Caco-2 (cell line): ENCODE measurements around the gene DNAH8. TPM values are rescaled to one million over a fixed set of nuclear protein-coding genes. Genes with fewer than 3 reads are reported as not detected.

ENCODE experiments used
- BruUV-seq: library from RNA; stranded (reverse); fragments of 400-500 nt; replicated peaks from 2 replicates; lab custom pipeline; 2021; lab: Mats Ljungman, UMichigan
- CTCF ChIA-PET: fragments of 300-600 bp; sonication (Branson Sonifier 250); formaldehyde crosslinking; loops from one replicate; lab custom pipeline; 2022; ENCODE audit warnings: antibody characterized with exemption; lab: Charles Lee
- POLR2A ChIA-PET: fragments of 300-600 bp; sonication (Branson Sonifier 250); formaldehyde crosslinking; loops from one replicate; lab custom pipeline; 2022; ENCODE audit warnings: antibody characterized with exemption; lab: Charles Lee
- DNase-seq, 2 experiments: peaks; one replicate each; pipeline versions ENCODE4 v3.0.0 to v3.0.0-alpha.2; 2020 to 2022
- H3K27me3 ChIP-seq: replicated peaks from 2 replicates; pipeline ENCODE4 v1.6.0; 2011; ENCODE audit warnings: low read length; ENCODE audit not compliant: control insufficient read depth, insufficient read depth
- H3K36me3 ChIP-seq: 2 replicates; pipeline ENCODE4 v1.5.1; 2011; ENCODE audit warnings: low read length; ENCODE audit not compliant: control insufficient read depth, insufficient read depth
- H3K4me1 ChIP-seq: fragments of 250-450 bp; sonication (Bioruptor Pico); 2 replicates; pipeline ENCODE4 v1.5.1; 2020; ENCODE audit warnings: mild to moderate bottlenecking
- H3K4me3 ChIP-seq: 2 replicates; pipeline ENCODE4 v1.5.1; 2011; ENCODE audit warnings: low read depth, mild to moderate bottlenecking, control low read depth, low read length
- H3K9me3 ChIP-seq: fragments of 250-450 bp; sonication (Bioruptor Pico); 2 replicates; pipeline ENCODE4 v1.5.1; 2020; ENCODE audit warnings: mild to moderate bottlenecking, moderate library complexity
- H3K27ac Mint-ChIP-seq: one replicate; pipeline ENCODE4 v1.8.0; 2022; ENCODE audit warnings: mixed read lengths; ENCODE audit not compliant: unreplicated experiment
- H3K27me3 Mint-ChIP-seq: one replicate; pipeline ENCODE4 v1.8.0; 2022; ENCODE audit warnings: mixed read lengths; ENCODE audit not compliant: insufficient read depth, unreplicated experiment
- H3K36me3 Mint-ChIP-seq: one replicate; pipeline ENCODE4 v1.8.0; 2022; ENCODE audit warnings: mild to moderate bottlenecking, mixed read lengths; ENCODE audit not compliant: insufficient read depth, unreplicated experiment
- H3K4me1 Mint-ChIP-seq: one replicate; pipeline ENCODE4 v1.8.0; 2022; ENCODE audit warnings: low read depth, mixed read lengths; ENCODE audit not compliant: unreplicated experiment
- H3K4me3 Mint-ChIP-seq: one replicate; pipeline ENCODE4 v1.8.0; 2022; ENCODE audit warnings: mild to moderate bottlenecking, moderate library complexity, mixed read lengths; ENCODE audit not compliant: unreplicated experiment
- H3K9me3 Mint-ChIP-seq: one replicate; pipeline ENCODE4 v1.8.0; 2022; ENCODE audit warnings: mixed read lengths; ENCODE audit not compliant: unreplicated experiment
- intact Hi-C: fragments of 100-400 bp; cut with micrococcal nuclease; formaldehyde crosslinking; loops from one replicate; pipeline ENCODE4 v1.10.0; 2022; ENCODE audit not compliant: unreplicated experiment
- total RNA-seq: library from RNA; stranded (reverse); gene quantifications from 2 replicates; pipeline ENCODE4 v1.2.3, GENCODE V29; 2022
- TF ChIP-seq, protein P1 (sequence below), 2 experiments: fragments of 200-600 bp in 1 of 2; IDR thresholded peaks; 1 replicate in 1 of 2; 2 replicates in 1 of 2; pipeline versions ENCODE4 v1.5.1 to v1.8.0; 2011 to 2022; ENCODE audit warnings: antibody characterized with exemption in 1 of 2, control low read depth in 1 of 2, inconsistent platforms in 1 of 2, low read depth in 1 of 2, low read length in 1 of 2, mild to moderate bottlenecking in 1 of 2, moderate library complexity in 1 of 2; ENCODE audit not compliant: insufficient read depth in 1 of 2, severe bottlenecking in 1 of 2, unreplicated experiment in 1 of 2

Gene DNAH8
- total RNA-seq, 1 experiment from 2014 or later, result not detected

- ChIA-PET POLR2A (no interaction called here), CTCF (no interaction called here)
- peaks cover 10% of the 10 kb centered on the region for H3K27me3 Mint-ChIP-seq
- H3K27me3 ChIP-seq, result no peaks in the 10 kb centered on the region
- no peaks in the 10 kb centered on the region for H3K4me1 Mint-ChIP-seq
- H3K4me3 ChIP-seq, result no peak overlapping the region
- no peaks in the 10 kb centered on the region for H3K9me3 Mint-ChIP-seq
- TF ChIP-seq, protein P1, sequence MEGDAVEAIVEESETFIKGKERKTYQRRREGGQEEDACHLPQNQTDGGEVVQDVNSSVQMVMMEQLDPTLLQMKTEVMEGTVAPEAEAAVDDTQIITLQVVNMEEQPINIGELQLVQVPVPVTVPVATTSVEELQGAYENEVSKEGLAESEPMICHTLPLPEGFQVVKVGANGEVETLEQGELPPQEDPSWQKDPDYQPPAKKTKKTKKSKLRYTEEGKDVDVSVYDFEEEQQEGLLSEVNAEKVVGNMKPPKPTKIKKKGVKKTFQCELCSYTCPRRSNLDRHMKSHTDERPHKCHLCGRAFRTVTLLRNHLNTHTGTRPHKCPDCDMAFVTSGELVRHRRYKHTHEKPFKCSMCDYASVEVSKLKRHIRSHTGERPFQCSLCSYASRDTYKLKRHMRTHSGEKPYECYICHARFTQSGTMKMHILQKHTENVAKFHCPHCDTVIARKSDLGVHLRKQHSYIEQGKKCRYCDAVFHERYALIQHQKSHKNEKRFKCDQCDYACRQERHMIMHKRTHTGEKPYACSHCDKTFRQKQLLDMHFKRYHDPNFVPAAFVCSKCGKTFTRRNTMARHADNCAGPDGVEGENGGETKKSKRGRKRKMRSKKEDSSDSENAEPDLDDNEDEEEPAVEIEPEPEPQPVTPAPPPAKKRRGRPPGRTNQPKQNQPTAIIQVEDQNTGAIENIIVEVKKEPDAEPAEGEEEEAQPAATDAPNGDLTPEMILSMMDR (IDR thresholded peaks at IDR 0.05; ENCODE audit: insufficient read depth in 1 of 2, low read depth in 1 of 2, low read length in 1 of 2, severe bottlenecking in 1 of 2, unreplicated experiment in 1 of 2), result no peak
- H3K27ac Mint-ChIP-seq, result no peak overlapping the region
- no peak for DNase-seq
- intact Hi-C loops, result loop anchor here (10.0 kb wide), 1 partner anchor 260 kb away; no protein-coding TSS in a partner anchor
- no peaks in the 10 kb centered on the region for H3K4me1 ChIP-seq
- no peaks in the 10 kb centered on the region for H3K36me3 Mint-ChIP-seq
- BruUV-seq, result no TSS peak
- H3K4me3 Mint-ChIP-seq, result no peak overlapping the region
- no peaks in the 10 kb centered on the region for H3K9me3 ChIP-seq
- no peaks in the 10 kb centered on the region for H3K36me3 ChIP-seq
These were observed 219.9 kb downstream of the DNAH8 start for GRCh38 chr6:38935051-38935450.

GRCh38 chr6:38937839-38938613, 222.9 kb downstream of the DNAH8 start:
- Histone ChIP-seq H3K27me3 (no peaks in the 10 kb centered on the region), H3K36me3 (no peaks in the 10 kb centered on the region), H3K4me3 (no peak overlapping the region), H3K4me1 (no peaks in the 10 kb centered on the region), H3K9me3 (no peaks in the 10 kb centered on the region)
- TF ChIP-seq, protein P1 (IDR thresholded peaks at IDR 0.05; ENCODE audit: insufficient read depth in 1 of 2, low read depth in 1 of 2, low read length in 1 of 2, severe bottlenecking in 1 of 2, unreplicated experiment in 1 of 2), result no peak
- Mint-ChIP-seq H3K27me3 (peaks cover 7% of the 10 kb centered on the region), H3K4me3 (no peak overlapping the region), H3K36me3 (no peaks in the 10 kb centered on the region), H3K4me1 (no peaks in the 10 kb centered on the region), H3K27ac (no peak overlapping the region), H3K9me3 (no peaks in the 10 kb centered on the region)
- ChIA-PET POLR2A (no interaction called here), CTCF (no interaction called here)
- no TSS peak for BruUV-seq
- intact Hi-C loops, result loop anchor here (10.0 kb wide), 1 partner anchor 263 kb away; no protein-coding TSS in a partner anchor
- DNase-seq, result no peak

- Histone ChIP-seq H3K4me3 (no peak overlapping the region), H3K36me3 (no peaks in the 10 kb centered on the region), H3K9me3 (no peaks in the 10 kb centered on the region), H3K27me3 (no peaks in the 10 kb centered on the region), H3K4me1 (no peaks in the 10 kb centered on the region)
- intact Hi-C loops, result loop anchor here (10.0 kb wide), 1 partner anchor 264 kb away; no protein-coding TSS in a partner anchor
- Mint-ChIP-seq H3K36me3 (no peaks in the 10 kb centered on the region), H3K4me3 (no peak overlapping the region), H3K27ac (no peak overlapping the region), H3K9me3 (no peaks in the 10 kb centered on the region), H3K27me3 (peaks cover 10% of the 10 kb centered on the region), H3K4me1 (no peaks in the 10 kb centered on the region)
- POLR2A ChIA-PET, result no interaction called here
- TF ChIP-seq, protein P1 (IDR thresholded peaks at IDR 0.05; ENCODE audit: insufficient read depth in 1 of 2, low read depth in 1 of 2, low read length in 1 of 2, severe bottlenecking in 1 of 2, unreplicated experiment in 1 of 2), result no peak
- BruUV-seq, result no TSS peak
- DNase-seq, result no peak
- CTCF ChIA-PET, result no interaction called here
These were observed 223.6 kb downstream of the DNAH8 start for GRCh38 chr6:38938741-38939140.
